ENCODE data around the gene TSPAN33. TPM values are rescaled to one million over a fixed set of nuclear protein-coding genes. Genes with fewer than 3 reads are reported as not detected.
"Not testable (repeated sequence)": the region's sequence is repeated elsewhere in the genome, so short reads cannot be mapped to it uniquely, and the experiment has no call there.

Gene TSPAN33
- total RNA-seq, 1 donor from 2014 or later, result 6.2 TPM

- ATAC-seq (no peak), DNase-seq (no peak)
- Histone ChIP-seq H3K36me3 (no peaks in the 10 kb centered on the region), H3K27me3 (no peaks in the 10 kb centered on the region), H3K4me3 (no peak overlapping the region), H3K4me1 (no peaks in the 10 kb centered on the region), H3K27ac (no peak overlapping the region), H3K9me3 (no peaks in the 10 kb centered on the region)
- intact Hi-C loops (cut with DNase I), result loop anchor here (10.0 kb wide), 1 partner anchor 48 kb away; no protein-coding TSS in a partner anchor
- TF ChIP-seq CTCF (IDR thresholded peaks at IDR 0.05), result no peak
These were observed 68.1 kb downstream of the TSPAN33 start for GRCh38 chr7:129212596-129212995.

- Histone ChIP-seq H3K27me3 (no peaks in the 10 kb centered on the region), H3K4me1 (no peaks in the 10 kb centered on the region), H3K4me3 (no peak overlapping the region), H3K9me3 (no peaks in the 10 kb centered on the region), H3K27ac (no peak overlapping the region), H3K36me3 (no peaks in the 10 kb centered on the region)
- intact Hi-C loops (cut with DNase I), result loop anchor here (10.0 kb wide), 1 partner anchor 49 kb away; no protein-coding TSS in a partner anchor
- DNase-seq (no peak), ATAC-seq (no peak)
- no peak for TF ChIP-seq CTCF (IDR thresholded peaks at IDR 0.05)
These were observed 69.3 kb downstream of the TSPAN33 start for GRCh38 chr7:129213828-129214227.

- intact Hi-C loops (cut with DNase I), result loop anchor here (5.0 to 10.0 kb wide), 2 partner anchors 51 to 82 kb away; no protein-coding TSS in a partner anchor
- not testable (repeated sequence) for DNase-seq
These were observed 71.2 kb downstream of the TSPAN33 start for GRCh38 chr7:129215691-129216090.

GRCh38 chr7:129216101-129216715 is 71.7 kb downstream of the TSPAN33 start:
- H3K9me3 ChIP-seq, H3K36me3 ChIP-seq, H3K4me1 ChIP-seq, ATAC-seq, H3K27ac ChIP-seq, DNase-seq, H3K4me3 ChIP-seq, H3K27me3 ChIP-seq: not testable (repeated sequence)
- intact Hi-C loops (cut with DNase I), result loop anchor here (5.0 to 10.0 kb wide), 2 partner anchors 51 to 81 kb away; no protein-coding TSS in a partner anchor

More at GRCh38 chr7:129215691-129216090, 71.2 kb downstream of the TSPAN33 start:
- H3K4me1 ChIP-seq, H3K27me3 ChIP-seq, ATAC-seq, H3K27ac ChIP-seq, H3K9me3 ChIP-seq, H3K4me3 ChIP-seq, H3K36me3 ChIP-seq: not testable (repeated sequence)

- H3K9me3 ChIP-seq, H3K4me3 ChIP-seq, H3K36me3 ChIP-seq, H3K27ac ChIP-seq, H3K27me3 ChIP-seq, ATAC-seq, H3K4me1 ChIP-seq, DNase-seq: not testable (repeated sequence)
- intact Hi-C loops (cut with DNase I), result loop anchor here (5.0 to 10.0 kb wide), 2 partner anchors 52 to 80 kb away; no protein-coding TSS in a partner anchor
These were observed 72.4 kb downstream of the TSPAN33 start for GRCh38 chr7:129216821-129217416.

- peak; percentile 79 for DNase-seq
- peak; percentile 95 for TF ChIP-seq CTCF (IDR thresholded peaks at IDR 0.05)
- ATAC-seq, result peak; percentile 98
- no peaks in the 10 kb centered on the region for H3K27me3 ChIP-seq
- H3K27ac ChIP-seq, result no peak overlapping the region
- H3K4me1 ChIP-seq, result no peaks in the 10 kb centered on the region
- H3K4me3 ChIP-seq, result no peak overlapping the region
- H3K36me3 ChIP-seq, result no peaks in the 10 kb centered on the region
- intact Hi-C loops (cut with DNase I), result loop anchor here (5.0 to 10.0 kb wide), 2 partner anchors 54 to 79 kb away; no protein-coding TSS in a partner anchor
- no peaks in the 10 kb centered on the region for H3K9me3 ChIP-seq
These were observed 74.1 kb downstream of the TSPAN33 start for GRCh38 chr7:129218514-129219062.

GRCh38 chr7:129219166-129219565 is 74.7 kb downstream of the TSPAN33 start:
- not testable (repeated sequence) for H3K4me3 ChIP-seq, H3K36me3 ChIP-seq, H3K27ac ChIP-seq, H3K4me1 ChIP-seq, DNase-seq, H3K9me3 ChIP-seq, H3K27me3 ChIP-seq, ATAC-seq
- intact Hi-C loops (cut with DNase I), result loop anchor here (5.0 to 10.0 kb wide), 2 partner anchors 54 to 78 kb away; no protein-coding TSS in a partner anchor

Other genes starting within 250 kb of the TSPAN33 start
- gene KCP, start 234.0 kb upstream of the TSPAN33 start, total RNA-seq, result 1.3 TPM
- gene IRF5, start 206.8 kb upstream of the TSPAN33 start, total RNA-seq, result 29.4 TPM
- 31.1 TPM for gene TNPO3, start 89.6 kb upstream of the TSPAN33 start, total RNA-seq
- 4.0 TPM for gene SMO, start 43.9 kb downstream of the TSPAN33 start, total RNA-seq
- 106 TPM for gene AHCYL2, start 80.3 kb downstream of the TSPAN33 start, total RNA-seq